Lung (tissue), 12 donors: ENCODE data around the gene INIP. TPM values are rescaled to one million over a fixed set of nuclear protein-coding genes. Genes with fewer than 3 reads are reported as not detected.

ENCODE experiments used
- ATAC-seq: fragments of 200-7000 bp; cut with Tn5 transposase; one replicate; pipeline ENCODE4 v1.9.1; 2020; ENCODE audit warnings: moderate number of reproducible peaks; ENCODE audit not compliant: insufficient read depth, low FRiP score
- DNase-seq, 3 donors: peaks; one replicate each; pipeline ENCODE4 v3.0.0-alpha.2; 2013 to 2017
- H3K27ac ChIP-seq, 2 donors: one replicate each; pipeline ENCODE4 v1.5.1; 2013; ENCODE audit warnings: mild to moderate bottlenecking in 2 of 2, moderate library complexity in 2 of 2, control low read depth in 1 of 2, inconsistent platforms in 1 of 2, low read depth in 1 of 2, low read length in 1 of 2
- H3K27me3 ChIP-seq, 3 donors: one replicate each; pipeline ENCODE4 v1.5.1; 2013; ENCODE audit warnings: low read length in 2 of 3; ENCODE audit not compliant: control insufficient read depth in 3 of 3, insufficient read depth in 3 of 3
- H3K36me3 ChIP-seq, 4 donors: one replicate each; pipeline ENCODE4 v1.5.1; 2013; ENCODE audit warnings: low read length in 4 of 4, mild to moderate bottlenecking in 1 of 4, moderate library complexity in 1 of 4; ENCODE audit not compliant: control insufficient read depth in 4 of 4, insufficient read depth in 4 of 4
- H3K4me1 ChIP-seq, 5 donors: one replicate each; pipeline ENCODE4 v1.5.1; 2013; ENCODE audit warnings: low read length in 5 of 5, mild to moderate bottlenecking in 2 of 5, moderate library complexity in 1 of 5; ENCODE audit not compliant: control insufficient read depth in 5 of 5, insufficient read depth in 5 of 5
- H3K4me3 ChIP-seq: one replicate; pipeline ENCODE4 v1.5.1; 2013; ENCODE audit warnings: mild to moderate bottlenecking, control low read depth, moderate library complexity
- H3K9ac ChIP-seq, 2 donors: one replicate each; pipeline ENCODE4 v1.5.1; 2013; ENCODE audit warnings: low read length in 2 of 2, control low read depth in 1 of 2; ENCODE audit not compliant: insufficient read depth in 1 of 2
- H3K9me3 ChIP-seq, 4 donors: one replicate each; pipeline ENCODE4 v1.5.1; 2013; ENCODE audit warnings: low read length in 3 of 4, mild to moderate bottlenecking in 1 of 4, moderate library complexity in 1 of 4; ENCODE audit not compliant: control insufficient read depth in 4 of 4, insufficient read depth in 3 of 4
- WGBS, 2 donors: extraction: QIAGEN DNeasy Blood & Tissue Kit; methylation state at CpG; one replicate each; pipeline ENCODE4 v1.1.7; 2013; 5-methylcytosine and 5-hydroxymethylcytosine counted together
- polyA plus RNA-seq, 2 donors: library from polyadenylated mRNA; stranded (reverse); fragments of 200-250 nt; gene quantifications; one replicate each; pipeline ENCODE4 v1.2.1, GENCODE V29; 2013
- total RNA-seq, 2 donors: library from RNA; depleted of rRNA in 1 of 2; stranded (reverse); fragments of >200 nt in 1 of 2; gene quantifications; one replicate each; pipeline ENCODE4 v1.2.1, GENCODE V29; 2014 to 2021
- TF ChIP-seq, protein P1 (sequence below): IDR thresholded peaks from 2 replicates; pipeline ENCODE4 v1.5.1; 2012; ENCODE audit warnings: mild to moderate bottlenecking; ENCODE audit errors: control extremely low read depth, extremely low read depth
- donor health status: control.
- donor health status: control.
- donor health status: Bipolar disorder and iron deficiency.
- donor health status: healthy.
- donor health status: DM: yes; HTN: yes; CAD: no.

INIP gene
- total and polyA plus RNA-seq, 4 donors, result 9.1 to 25.8 (median 16.7) TPM

DNA sequence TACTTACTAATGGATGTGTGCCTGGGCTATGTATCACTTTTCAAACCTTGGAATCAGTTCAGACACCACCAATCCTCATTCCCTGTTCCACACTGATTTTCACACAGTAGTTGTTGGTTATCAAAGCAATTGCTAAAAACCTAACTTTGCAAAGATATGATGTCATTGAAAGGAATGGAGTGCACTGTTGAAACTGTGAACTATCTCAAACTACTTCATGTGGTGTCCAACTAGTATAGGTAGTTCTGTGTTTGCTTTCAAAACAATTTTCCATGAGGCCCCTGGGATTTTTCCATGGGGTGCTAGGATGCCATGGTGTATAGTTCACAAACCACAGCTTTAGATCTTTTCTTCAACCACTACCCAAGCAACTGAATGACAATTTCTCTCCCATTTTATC, 17.8 kb downstream of the INIP start:
- Histone ChIP-seq H3K36me3 (peaks cover 2 to 13% (median 5%) of the 10 kb centered on the region in 4 donors), H3K4me1 (no peaks in the 10 kb centered on the region), H3K27ac (no peak overlapping the region), H3K4me3 (no peak overlapping the region), H3K9ac (no peak overlapping the region), H3K9me3 (no peaks in the 10 kb centered on the region), H3K27me3 (no peaks in the 10 kb centered on the region)
- DNase-seq, result no peak
- TF ChIP-seq, protein P1, sequence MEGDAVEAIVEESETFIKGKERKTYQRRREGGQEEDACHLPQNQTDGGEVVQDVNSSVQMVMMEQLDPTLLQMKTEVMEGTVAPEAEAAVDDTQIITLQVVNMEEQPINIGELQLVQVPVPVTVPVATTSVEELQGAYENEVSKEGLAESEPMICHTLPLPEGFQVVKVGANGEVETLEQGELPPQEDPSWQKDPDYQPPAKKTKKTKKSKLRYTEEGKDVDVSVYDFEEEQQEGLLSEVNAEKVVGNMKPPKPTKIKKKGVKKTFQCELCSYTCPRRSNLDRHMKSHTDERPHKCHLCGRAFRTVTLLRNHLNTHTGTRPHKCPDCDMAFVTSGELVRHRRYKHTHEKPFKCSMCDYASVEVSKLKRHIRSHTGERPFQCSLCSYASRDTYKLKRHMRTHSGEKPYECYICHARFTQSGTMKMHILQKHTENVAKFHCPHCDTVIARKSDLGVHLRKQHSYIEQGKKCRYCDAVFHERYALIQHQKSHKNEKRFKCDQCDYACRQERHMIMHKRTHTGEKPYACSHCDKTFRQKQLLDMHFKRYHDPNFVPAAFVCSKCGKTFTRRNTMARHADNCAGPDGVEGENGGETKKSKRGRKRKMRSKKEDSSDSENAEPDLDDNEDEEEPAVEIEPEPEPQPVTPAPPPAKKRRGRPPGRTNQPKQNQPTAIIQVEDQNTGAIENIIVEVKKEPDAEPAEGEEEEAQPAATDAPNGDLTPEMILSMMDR, result no peak
- no peak for ATAC-seq

DNA sequence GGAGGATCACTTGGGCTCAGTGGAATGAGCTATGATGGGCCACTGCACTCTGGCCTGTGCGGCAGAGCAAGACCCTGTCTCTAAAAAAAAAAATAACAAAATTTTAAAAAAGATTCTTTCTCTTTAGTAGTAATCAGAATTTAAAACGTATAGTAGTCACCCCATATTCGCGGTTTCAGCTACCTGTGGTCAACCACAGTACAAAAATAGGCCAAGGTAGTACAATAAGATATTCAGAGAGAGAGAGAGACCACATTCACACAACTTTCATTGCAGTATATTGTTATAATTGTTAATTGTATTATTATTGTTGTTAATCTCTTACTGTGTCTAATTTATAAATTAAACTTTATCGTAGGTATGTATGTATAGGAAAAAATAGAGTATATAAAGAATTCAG, 18.7 kb downstream of the INIP start:
- H3K9me3 ChIP-seq, result no peaks in the 10 kb centered on the region
- DNase-seq (no peak), ATAC-seq (no peak)
- H3K36me3 ChIP-seq, result peaks cover 2 to 13% (median 5%) of the 10 kb centered on the region in 4 donors
- H3K4me3 ChIP-seq, result no peak overlapping the region
- WGBS, 2 donors, result 83 to 93% methylated on average over 5 of the region's 5 CpGs
- no peak overlapping the region for H3K9ac ChIP-seq
- TF ChIP-seq, protein P1, result no peak
- H3K4me1 ChIP-seq, result peaks cover 0 to 5% (median 0%) of the 10 kb centered on the region in 5 donors
- H3K27ac ChIP-seq, result no peak overlapping the region
- no peaks in the 10 kb centered on the region for H3K27me3 ChIP-seq

DNA sequence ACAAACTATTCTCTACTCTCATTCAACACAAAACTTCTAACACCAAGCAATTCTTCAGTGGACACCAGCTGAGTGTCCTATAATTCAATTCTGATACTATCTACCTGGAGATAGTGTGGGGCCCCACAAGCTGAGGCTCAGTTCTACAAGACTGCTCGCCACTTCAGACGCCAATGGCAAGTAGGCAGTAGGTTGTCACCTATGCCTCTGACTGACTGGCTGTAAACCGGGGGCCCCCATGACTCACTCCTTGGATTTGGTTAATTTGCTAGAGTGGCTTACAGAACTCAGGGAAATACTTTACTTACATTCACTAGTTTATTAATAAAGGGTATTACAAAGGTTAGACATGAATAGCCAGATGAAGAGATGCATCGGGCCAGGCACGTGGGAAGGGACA, 21.5 kb downstream of the INIP start:
- Histone ChIP-seq H3K36me3 (peaks cover 2 to 19% (median 9%) of the 10 kb centered on the region in 4 donors), H3K9me3 (no peaks in the 10 kb centered on the region), H3K27me3 (no peaks in the 10 kb centered on the region), H3K27ac (no peak overlapping the region), H3K4me3 (no peak overlapping the region), H3K9ac (no peak overlapping the region), H3K4me1 (peaks cover 0 to 7% (median 0%) of the 10 kb centered on the region in 5 donors)
- TF ChIP-seq, protein P1, result no peak
- ATAC-seq (no peak), DNase-seq (no peak)
- 97 to 100% methylated on average over 5 of the region's 5 CpGs for WGBS, 2 donors
